ENCODE measurements around the gene SSX5. TPM values are rescaled to one million over a fixed set of nuclear protein-coding genes. Genes with fewer than 3 reads are reported as not detected.
"Not testable (repeated sequence)": the region's sequence is repeated elsewhere in the genome, so short reads cannot be mapped to it uniquely, and the experiment has no call there.

SSX5 gene
- total and polyA plus RNA-seq, 2 experiments from 2014 or later = not detected

GRCh38 chrX:48165241-48165640 is 31.4 kb downstream of the SSX5 start:
- Histone ChIP-seq H3K27me3 (no peaks in the 10 kb centered on the region), H3K36me3 (no peaks in the 10 kb centered on the region), H3K4me3 (no peak overlapping the region), H3K27ac (no peak overlapping the region), H3K4me1 (ENCODE audit: low read depth) (no peaks in the 10 kb centered on the region), H3K9me3 (ENCODE audit: low read depth) (no peaks in the 10 kb centered on the region)
- TF ChIP-seq, protein P1, sequence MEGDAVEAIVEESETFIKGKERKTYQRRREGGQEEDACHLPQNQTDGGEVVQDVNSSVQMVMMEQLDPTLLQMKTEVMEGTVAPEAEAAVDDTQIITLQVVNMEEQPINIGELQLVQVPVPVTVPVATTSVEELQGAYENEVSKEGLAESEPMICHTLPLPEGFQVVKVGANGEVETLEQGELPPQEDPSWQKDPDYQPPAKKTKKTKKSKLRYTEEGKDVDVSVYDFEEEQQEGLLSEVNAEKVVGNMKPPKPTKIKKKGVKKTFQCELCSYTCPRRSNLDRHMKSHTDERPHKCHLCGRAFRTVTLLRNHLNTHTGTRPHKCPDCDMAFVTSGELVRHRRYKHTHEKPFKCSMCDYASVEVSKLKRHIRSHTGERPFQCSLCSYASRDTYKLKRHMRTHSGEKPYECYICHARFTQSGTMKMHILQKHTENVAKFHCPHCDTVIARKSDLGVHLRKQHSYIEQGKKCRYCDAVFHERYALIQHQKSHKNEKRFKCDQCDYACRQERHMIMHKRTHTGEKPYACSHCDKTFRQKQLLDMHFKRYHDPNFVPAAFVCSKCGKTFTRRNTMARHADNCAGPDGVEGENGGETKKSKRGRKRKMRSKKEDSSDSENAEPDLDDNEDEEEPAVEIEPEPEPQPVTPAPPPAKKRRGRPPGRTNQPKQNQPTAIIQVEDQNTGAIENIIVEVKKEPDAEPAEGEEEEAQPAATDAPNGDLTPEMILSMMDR (IDR thresholded peaks at IDR 0.05; ENCODE audit: low read depth, low read length) = no peak
- DNase-seq (ENCODE audit: low read depth in 1 of 2, low spot score in 1 of 2) = no peak

DNA sequence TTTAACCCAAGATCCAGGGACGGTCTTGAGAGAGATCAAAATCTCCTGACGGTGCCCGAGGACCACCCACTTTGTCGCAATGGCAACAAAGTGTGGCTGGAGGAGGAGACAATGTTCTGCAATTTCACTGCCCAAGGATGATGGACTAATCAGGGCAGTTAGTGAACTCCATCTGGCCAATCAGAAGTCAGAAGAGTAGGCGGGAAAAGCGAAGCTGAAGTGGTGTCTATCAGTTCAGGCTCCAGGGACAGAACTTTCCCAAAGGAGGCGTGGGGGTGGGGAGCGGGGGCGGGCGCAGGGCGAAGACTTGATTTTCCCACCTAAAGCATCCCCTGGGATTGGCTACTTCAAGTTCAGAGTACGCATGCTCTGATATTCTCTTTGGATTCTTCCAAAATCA is 40.6 kb downstream of the SSX5 start:
- TF ChIP-seq, protein P1 (IDR thresholded peaks at IDR 0.05; ENCODE audit: low read depth, low read length) = no peak
- no peak for DNase-seq (ENCODE audit: low read depth in 1 of 2, low spot score in 1 of 2)

DNA sequence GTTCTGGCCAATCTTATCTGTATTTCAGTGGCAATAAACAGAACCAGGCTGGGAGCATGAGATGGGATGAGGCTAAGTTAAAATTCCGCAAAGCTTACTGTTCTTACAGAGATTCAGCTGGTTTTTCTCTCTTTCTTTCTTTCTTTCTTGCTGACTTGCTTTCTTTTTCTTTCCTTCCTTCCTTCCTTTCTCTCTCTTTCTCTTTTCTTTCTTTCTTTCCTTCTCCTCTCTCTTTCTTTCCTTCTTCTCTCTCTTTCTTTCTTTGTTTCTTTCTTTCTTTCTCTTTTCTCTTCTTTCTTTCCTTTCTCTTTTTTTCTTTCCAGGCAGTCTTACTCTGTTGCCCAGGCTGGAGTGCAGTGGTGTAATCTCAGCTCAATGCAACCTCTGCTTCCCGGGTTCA is 41.8 kb downstream of the SSX5 start:
- Histone ChIP-seq H3K27me3 (no peaks in the 10 kb centered on the region), H3K4me3 (no peak overlapping the region), H3K27ac (no peak overlapping the region), H3K4me1 (ENCODE audit: low read depth) (no peaks in the 10 kb centered on the region), H3K9me3 (ENCODE audit: low read depth) (no peaks in the 10 kb centered on the region), H3K36me3 (no peaks in the 10 kb centered on the region)
- no peak for DNase-seq (ENCODE audit: low read depth in 1 of 2, low spot score in 1 of 2)
- TF ChIP-seq, protein P1 (IDR thresholded peaks at IDR 0.05; ENCODE audit: low read depth, low read length) = no peak

More for the DNA sequence above, 40.6 kb downstream of the SSX5 start:
- Histone ChIP-seq H3K4me3 (no peak overlapping the region), H3K27me3 (no peaks in the 10 kb centered on the region), H3K9me3 (ENCODE audit: low read depth) (no peaks in the 10 kb centered on the region), H3K36me3 (no peaks in the 10 kb centered on the region), H3K27ac (no peak overlapping the region), H3K4me1 (ENCODE audit: low read depth) (no peaks in the 10 kb centered on the region)

DNA sequence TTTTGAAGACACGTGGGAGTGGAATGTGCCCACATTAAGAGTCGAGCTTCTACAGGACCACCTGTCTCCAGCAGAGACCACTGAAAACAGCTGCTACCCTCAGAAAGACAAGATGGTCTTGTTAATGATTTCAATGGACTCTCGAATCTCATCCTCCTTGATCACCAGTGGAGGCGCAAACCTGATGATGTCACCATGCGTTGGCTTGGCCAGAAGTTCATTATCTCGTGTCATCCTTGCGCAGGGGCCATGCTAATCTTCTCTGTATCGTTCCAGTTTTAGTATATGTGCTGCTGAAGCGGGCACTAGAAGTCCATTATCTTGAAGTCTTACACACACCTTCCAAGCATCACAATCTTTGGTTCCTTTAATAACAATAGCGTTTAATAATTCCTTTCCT is 42.8 kb downstream of the SSX5 start:
- TF ChIP-seq, protein P1 (IDR thresholded peaks at IDR 0.05; ENCODE audit: low read depth, low read length) = no peak
- Histone ChIP-seq H3K4me3 (no peak overlapping the region), H3K9me3 (ENCODE audit: low read depth) (no peaks in the 10 kb centered on the region), H3K4me1 (ENCODE audit: low read depth) (no peaks in the 10 kb centered on the region), H3K27ac (no peak overlapping the region), H3K27me3 (no peaks in the 10 kb centered on the region), H3K36me3 (no peaks in the 10 kb centered on the region)
- no peak for DNase-seq (ENCODE audit: low read depth in 1 of 2, low spot score in 1 of 2)

- H3K27ac ChIP-seq; H3K9me3 ChIP-seq (ENCODE audit: low read depth); H3K4me3 ChIP-seq; H3K4me1 ChIP-seq (ENCODE audit: low read depth); H3K36me3 ChIP-seq; DNase-seq (ENCODE audit: low read depth in 1 of 2, low spot score in 1 of 2); H3K27me3 ChIP-seq: not testable (repeated sequence)
Measured at GRCh38 chrX:48142697-48143096, 53.9 kb downstream of the SSX5 start.

DNA sequence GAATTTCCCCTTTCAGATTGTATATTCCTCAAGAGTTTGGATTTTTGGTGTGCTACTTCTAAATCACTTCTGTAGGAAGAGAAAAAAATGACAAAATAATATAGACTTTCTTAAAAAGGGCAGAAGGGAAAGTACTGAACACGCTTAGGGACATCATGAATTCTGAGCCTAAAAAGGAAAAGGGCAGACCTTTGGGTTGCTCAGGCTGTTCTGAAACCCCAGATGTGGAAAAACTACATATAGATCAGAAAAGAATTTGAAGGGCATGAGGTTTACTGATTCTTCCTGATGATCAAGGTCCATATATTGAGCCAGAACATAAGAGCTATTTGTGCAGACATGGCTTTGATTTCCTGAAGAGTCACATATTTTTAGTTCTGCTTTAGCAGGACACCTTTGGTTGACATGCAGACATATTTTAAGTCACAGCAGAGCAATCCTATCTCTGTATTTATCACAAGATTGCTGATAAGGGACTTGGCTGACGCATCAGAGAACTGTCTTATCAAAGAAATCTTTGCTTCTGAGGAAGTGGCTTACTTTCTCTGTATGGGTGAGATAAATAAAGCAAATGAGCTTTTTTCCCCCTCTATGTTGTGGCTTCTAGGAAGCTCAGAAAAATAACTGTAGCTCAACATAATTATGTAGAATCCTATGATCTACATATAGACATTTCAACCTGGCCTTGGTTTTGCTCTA is 54.6 kb downstream of the SSX5 start:
- not testable (repeated sequence) for H3K27me3 ChIP-seq; DNase-seq (ENCODE audit: low read depth in 1 of 2, low spot score in 1 of 2); H3K4me3 ChIP-seq; H3K36me3 ChIP-seq; H3K27ac ChIP-seq; H3K9me3 ChIP-seq (ENCODE audit: low read depth); H3K4me1 ChIP-seq (ENCODE audit: low read depth)

DNA sequence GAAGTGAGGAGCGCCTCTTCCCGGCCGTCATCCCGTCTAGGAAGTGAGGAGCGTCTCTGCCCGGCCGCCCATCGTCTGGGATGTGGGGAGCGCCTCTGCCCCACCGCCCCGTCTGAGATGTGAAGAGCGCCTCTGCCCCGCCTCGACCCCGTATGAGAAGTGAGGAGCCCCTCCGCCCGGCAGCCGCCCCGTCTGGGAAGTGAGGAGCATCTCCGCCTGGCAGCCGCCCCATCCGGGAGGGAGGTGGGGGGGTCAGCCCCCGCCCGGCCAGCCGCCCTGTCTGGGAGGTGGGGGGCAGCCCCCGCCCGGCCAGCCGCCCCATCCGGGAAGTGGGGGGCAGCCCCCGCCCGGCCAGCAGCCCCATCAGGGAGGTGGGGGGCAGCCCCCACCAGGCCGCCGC is 57.5 kb downstream of the SSX5 start:
- not testable (repeated sequence) for H3K27me3 ChIP-seq; DNase-seq (ENCODE audit: low read depth in 1 of 2, low spot score in 1 of 2); H3K27ac ChIP-seq; H3K4me3 ChIP-seq; H3K4me1 ChIP-seq (ENCODE audit: low read depth); H3K9me3 ChIP-seq (ENCODE audit: low read depth); H3K36me3 ChIP-seq

Other genes starting within 250 kb of the SSX5 start
- gene ZNF182, start 192.8 kb downstream of the SSX5 start, total RNA-seq = 2.3 and 4.1 TPM in 2 replicates
- 3.1 and 6.3 TPM in 2 replicates for gene ZNF182, start 192.8 kb downstream of the SSX5 start, polyA plus RNA-seq
- gene SPACA5, start 189.8 kb downstream of the SSX5 start, total RNA-seq = not detected in 2 replicates
- not detected in 2 replicates for gene SPACA5, start 189.8 kb downstream of the SSX5 start, polyA plus RNA-seq
- gene ZNF630, start 125.2 kb downstream of the SSX5 start, total RNA-seq = 1.2 and 1.6 TPM in 2 replicates
- 1.7 and 2.2 TPM in 2 replicates for gene ZNF630, start 125.2 kb downstream of the SSX5 start, polyA plus RNA-seq
- not detected in 2 replicates for gene SPACA5B, start 66.2 kb downstream of the SSX5 start, total RNA-seq
- gene SPACA5B, start 66.2 kb downstream of the SSX5 start, polyA plus RNA-seq = 0.42 TPM in 1 of 2 replicates, not detected in the other
- gene SSX1, start 58.6 kb upstream of the SSX5 start, total RNA-seq = not detected in 2 replicates
- gene SSX1, start 58.6 kb upstream of the SSX5 start, polyA plus RNA-seq = not detected in 2 replicates
- not detected in 2 replicates for gene SSX3, start 159.9 kb upstream of the SSX5 start, total RNA-seq
- not detected in 2 replicates for gene SSX3, start 159.9 kb upstream of the SSX5 start, polyA plus RNA-seq
- not detected in 2 replicates for gene SSX4, start 186.7 kb upstream of the SSX5 start, total RNA-seq
- gene SSX4, start 186.7 kb upstream of the SSX5 start, polyA plus RNA-seq = not detected in 2 replicates
- gene SSX4B, start 215.2 kb upstream of the SSX5 start, total RNA-seq = not detected in 2 replicates
- gene SSX4B, start 215.2 kb upstream of the SSX5 start, polyA plus RNA-seq = not detected in 2 replicates